HEK293 (cell line): ENCODE measurements around the gene PHC3.
A peak's percentile ranks its signal among the peaks of the same experiment; 100 is the strongest.

Experiments used
- CTCF ChIA-PET: fragments of 350-600 bp; formaldehyde crosslinking; extraction: SDS; loops from one replicate; lab custom pipeline; 2021; ENCODE audit warnings: antibody characterized with exemption; lab: Yijun Ruan, JAX
- POLR2A ChIA-PET: fragments of 300-600 bp; formaldehyde crosslinking; extraction: SDS; loops from one replicate; lab custom pipeline; 2020; ENCODE audit warnings: antibody characterized with exemption, inconsistent platforms; lab: Yijun Ruan, JAX
- H3K27ac ChIP-seq: fragments of 200-500 bp; sonication (Bioruptor generic); 2 replicates; pipeline ENCODE4 v1.5.1; 2014; ENCODE audit warnings: low read depth, low read length, control low read depth, inconsistent platforms; ENCODE audit errors: extremely low read depth
- H3K36me3 ChIP-seq, 2 experiments: fragments of 200-500 bp in 1 of 2; sonication (Bioruptor generic) in 1 of 2; 1 replicate in 1 of 2; 2 replicates in 1 of 2; pipeline ENCODE4 v1.5.1; 2014 to 2017; ENCODE audit warnings: inconsistent platforms in 2 of 2, low read length in 2 of 2; ENCODE audit not compliant: control insufficient read depth in 2 of 2, insufficient read depth in 1 of 2
- H3K4me1 ChIP-seq: fragments of 200-500 bp; sonication (Bioruptor generic); 2 replicates; pipeline ENCODE4 v1.5.1; 2014; ENCODE audit warnings: mild to moderate bottlenecking, low read length, inconsistent platforms; ENCODE audit not compliant: control insufficient read depth, insufficient read depth
- H3K4me3 ChIP-seq: 2 replicates; pipeline ENCODE4 v1.5.1; 2011; ENCODE audit warnings: low read depth, mild to moderate bottlenecking, control low read depth, low read length, moderate library complexity
- H3K9me3 ChIP-seq: fragments of 200-500 bp; sonication (Bioruptor generic); 2 replicates; pipeline ENCODE4 v1.5.1; 2014; ENCODE audit warnings: low read depth, low read length, inconsistent platforms; ENCODE audit not compliant: control insufficient read depth, insufficient read depth
- AEBP2 ChIP-seq: fragments of 450-650 bp; formaldehyde crosslinking; IDR thresholded peaks from 2 replicates; pipeline ENCODE4 v1.5.1; 2016; ENCODE audit warnings: missing biosample characterization, missing genetic modification characterization, borderline replicate concordance
- GLIS2 ChIP-seq: fragments of 450-650 bp; formaldehyde crosslinking; IDR thresholded peaks from 2 replicates; pipeline ENCODE4 v1.5.1; 2016; ENCODE audit warnings: missing biosample characterization, missing genetic modification characterization
- HOXC10 ChIP-seq: sonication (generic); formaldehyde crosslinking; IDR thresholded peaks from 2 replicates; pipeline ENCODE4 v1.8.1; 2023; ENCODE audit warnings: mild to moderate bottlenecking, missing genetic modification reagents
- PRDM1 ChIP-seq: fragments of 450-650 bp; formaldehyde crosslinking; IDR thresholded peaks from 2 replicates; pipeline ENCODE4; 2016; ENCODE audit warnings: missing biosample characterization, missing genetic modification characterization
- REPIN1 ChIP-seq: fragments of 450-650 bp; formaldehyde crosslinking; IDR thresholded peaks from 2 replicates; pipeline ENCODE4 v1.5.1; 2017; ENCODE audit warnings: missing biosample characterization, missing genetic modification characterization, low read depth
- SCRT2 ChIP-seq: fragments of 450-650 bp; formaldehyde crosslinking; IDR thresholded peaks from 2 replicates; pipeline ENCODE4 v1.5.1; 2016; ENCODE audit warnings: missing biosample characterization, missing genetic modification characterization
- WT1 ChIP-seq: fragments of 450-650 bp; formaldehyde crosslinking; IDR thresholded peaks from 2 replicates; pipeline ENCODE4 v1.5.1; 2016; ENCODE audit warnings: missing biosample characterization, missing genetic modification characterization
- ZBTB6 ChIP-seq: fragments of 450-650 bp; formaldehyde crosslinking; IDR thresholded peaks from 2 replicates; pipeline ENCODE4 v1.5.1; 2017; ENCODE audit warnings: missing biosample characterization, missing genetic modification characterization
- ZIC2 ChIP-seq: fragments of 450-650 bp; formaldehyde crosslinking; IDR thresholded peaks from 2 replicates; pipeline ENCODE4 v1.5.1; 2016; ENCODE audit warnings: missing biosample characterization, missing genetic modification characterization
- ZNF16 ChIP-seq: fragments of 450-650 bp; formaldehyde crosslinking; IDR thresholded peaks from 2 replicates; pipeline ENCODE4 v1.5.1; 2016; ENCODE audit warnings: low read depth, missing biosample characterization, missing genetic modification characterization
- ZNF239 ChIP-seq: fragments of 450-650 bp; formaldehyde crosslinking; IDR thresholded peaks from 2 replicates; pipeline ENCODE4 v1.5.1; 2016; ENCODE audit warnings: missing biosample characterization, missing genetic modification characterization
- ZNF398 ChIP-seq: fragments of 450-650 bp; formaldehyde crosslinking; IDR thresholded peaks from 2 replicates; pipeline ENCODE4 v1.5.1; 2017; ENCODE audit warnings: missing biosample characterization, missing genetic modification characterization
- ZNF433 ChIP-seq: fragments of 450-650 bp; formaldehyde crosslinking; IDR thresholded peaks from 2 replicates; pipeline ENCODE4 v1.5.1; 2016; ENCODE audit warnings: missing biosample characterization, missing genetic modification characterization, low read depth
- ZNF514 ChIP-seq: fragments of 450-650 bp; formaldehyde crosslinking; IDR thresholded peaks from 2 replicates; pipeline ENCODE4 v1.5.1; 2016; ENCODE audit warnings: missing biosample characterization, missing genetic modification characterization
- ZNF518A ChIP-seq: fragments of 450-650 bp; formaldehyde crosslinking; conservative IDR thresholded peaks from 2 replicates; pipeline ENCODE4 v1.5.1; 2016; ENCODE audit warnings: low read depth, missing biosample characterization, missing genetic modification characterization
- ZNF600 ChIP-seq: fragments of 450-650 bp; formaldehyde crosslinking; IDR thresholded peaks from 2 replicates; pipeline ENCODE4 v1.5.1; 2016; ENCODE audit warnings: missing biosample characterization, missing genetic modification characterization
- ZNF658 ChIP-seq: fragments of 450-650 bp; formaldehyde crosslinking; IDR thresholded peaks from 2 replicates; pipeline ENCODE4; 2016; ENCODE audit warnings: missing biosample characterization, missing genetic modification characterization
- ZNF660 ChIP-seq: fragments of 450-650 bp; IDR thresholded peaks from 2 replicates; pipeline ENCODE4 v1.5.1; 2018; ENCODE audit warnings: missing biosample characterization, mild to moderate bottlenecking, missing genetic modification characterization

The PHC3 gene

GRCh38 chr3:170159933-170160332 is 21.6 kb downstream of the PHC3 start (continued):
- no peak for TF ChIP-seq GLIS2 (tag by site-specific recombination)
- no peak for TF ChIP-seq ZNF600 (tag by site-specific recombination)
- no peak for TF ChIP-seq ZIC2
- no peak for TF ChIP-seq ZNF16 (tag by site-specific recombination)
- TF ChIP-seq ZBTB6 (tag by site-specific recombination): no peak
- TF ChIP-seq ZNF518A (tag by site-specific recombination): no peak

- ChIA-PET CTCF (no interaction called here), POLR2A (no interaction called here)
- Histone ChIP-seq H3K4me1 (no peaks in the 10 kb centered on the region), H3K36me3 (peaks cover 13 to 52% of the 10 kb centered on the region in 2 experiments), H3K9me3 (no peaks in the 10 kb centered on the region), H3K27ac (no peak overlapping the region), H3K4me3 (no peak overlapping the region)
- TF ChIP-seq SCRT2 (tag by site-specific recombination): peak; percentile 60; the same call in 1 of the 2 replicates
- TF ChIP-seq ZNF398 (tag by site-specific recombination): no peak
These were observed 22.1 kb downstream of the PHC3 start for GRCh38 chr3:170159459-170159858.

- CTCF ChIA-PET: no interaction called here
- POLR2A ChIA-PET: no interaction called here
- H3K36me3 ChIP-seq: peaks cover 2 to 27% of the 10 kb centered on the region in 2 experiments; a peak in 2 of 3 replicates
- H3K27ac ChIP-seq: no peak overlapping the region
- TF ChIP-seq ZNF514 (tag by site-specific recombination): no peak
- TF ChIP-seq ZNF658 (tag by site-specific recombination): no peak
- TF ChIP-seq HOXC10: no peak
- no peak for TF ChIP-seq ZNF660 (tag by site-specific recombination)
- TF ChIP-seq AEBP2: no peak
- no peak for TF ChIP-seq WT1 (tag by site-specific recombination)
- TF ChIP-seq ZNF239: no peak
- TF ChIP-seq REPIN1 (tag by site-specific recombination): no peak
- TF ChIP-seq ZNF433 (tag by site-specific recombination): no peak
- no peak for TF ChIP-seq ZNF600 (tag by site-specific recombination)
- no peak for TF ChIP-seq PRDM1
- no peak overlapping the region for H3K4me3 ChIP-seq
- no peaks in the 10 kb centered on the region for H3K9me3 ChIP-seq
- no peaks in the 10 kb centered on the region for H3K4me1 ChIP-seq
These were observed 25.9 kb downstream of the PHC3 start for GRCh38 chr3:170155604-170156003.
